SH-SY5Y (cell line): ENCODE data around the gene FGD4.

Experiments used
- GATA2 ChIP-seq: IDR thresholded peaks from 2 replicates; pipeline ENCODE4 v1.6.1; 2011; ENCODE audit warnings: mild to moderate bottlenecking, low read depth, low read length
- GATA3 ChIP-seq: IDR thresholded peaks from 2 replicates; pipeline ENCODE4 v1.6.1; 2011; ENCODE audit warnings: low read depth, mild to moderate bottlenecking, low read length, moderate library complexity

DNA sequence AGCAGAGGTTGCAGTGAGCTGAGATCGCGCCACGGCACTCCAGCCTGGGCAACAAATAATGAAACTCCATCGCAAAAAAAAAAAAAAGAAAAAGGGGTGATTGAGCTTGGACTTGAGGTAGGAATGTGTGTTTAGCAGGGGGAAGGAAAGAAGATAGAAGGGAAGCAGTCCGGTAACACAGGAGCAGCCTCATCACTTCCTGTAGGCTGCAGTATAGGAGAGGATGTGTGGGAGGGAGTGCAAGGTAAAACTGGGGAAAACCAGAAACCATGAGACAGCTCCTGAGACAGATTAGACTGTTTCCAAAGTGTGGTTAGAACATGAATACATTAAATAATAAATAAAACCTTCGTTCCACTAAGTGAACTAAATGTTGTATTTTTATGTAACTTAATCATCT, 49.2 kb downstream of the FGD4 start:
- TF ChIP-seq GATA3 (no peak), GATA2 (no peak)
